Pancreas (tissue), 10 donors: ENCODE measurements around the gene MCF2L2. TPM values are rescaled to one million over a fixed set of nuclear protein-coding genes. Genes with fewer than 3 reads are reported as not detected.
A peak's percentile ranks its signal among the peaks of the same experiment; 100 is the strongest.

Experiments
- ATAC-seq, 4 donors: fragments of 200-7000 bp; cut with Tn5 transposase; one replicate each; pipeline versions ENCODE4 v1.8.0 to v1.9.1; 2020; ENCODE audit warnings: mild to moderate bottlenecking in 4 of 4, moderate library complexity in 4 of 4
- DNase-seq, 6 donors: peaks; one replicate each; pipeline ENCODE4 v3.0.0-alpha.2; 2020
- FAIRE-seq: peaks from 2 replicates; lab custom pipeline; 2012; peaks lifted over from hg19 to GRCh38; lab: Jason Lieb, UNC
- H3K27ac ChIP-seq, 4 donors: fragments of 200-600 bp; sonication (generic); 1 replicate in 3 of 4; 2 replicates in 1 of 4; pipeline versions ENCODE4 v1.5.0 to v1.8.0; 2020
- H3K27me3 ChIP-seq, 4 donors: fragments of 200-600 bp; one replicate each; pipeline ENCODE4 v1.8.0; 2021
- H3K36me3 ChIP-seq, 3 donors: fragments of 200-600 bp; sonication (generic) in 1 of 3; one replicate each; pipeline versions ENCODE4 v1.5.0 to v1.8.0; 2020 to 2021
- H3K4me1 ChIP-seq, 3 donors: fragments of 200-600 bp; one replicate each; pipeline ENCODE4 v1.8.0; 2021
- H3K4me3 ChIP-seq, 4 donors: fragments of 200-600 bp; sonication (generic) in 2 of 4; one replicate each; pipeline versions ENCODE4 v1.5.0 to v1.8.0; 2020 to 2021
- H3K9me3 ChIP-seq, 4 donors: fragments of 200-600 bp; one replicate each; pipeline ENCODE4 v1.8.0; 2021
- WGBS, 2 donors: extraction: QIAGEN DNeasy Blood & Tissue Kit; methylation state at CpG; one replicate each; pipeline ENCODE4 v1.1.7; 2013; 5-methylcytosine and 5-hydroxymethylcytosine counted together
- intact Hi-C, 3 donors: fragments of 100-400 bp; cut with DNase I; formaldehyde crosslinking; loops; one replicate each; pipeline versions ENCODE4 v1.11.1 to v1.14.2; 2022
- polyA plus RNA-seq, 2 donors: library from polyadenylated mRNA; stranded (reverse); fragments of 200-250 nt; gene quantifications; one replicate each; pipeline ENCODE4 v1.2.3, GENCODE V29; 2013
- total RNA-seq, 6 donors: library from RNA; stranded (reverse); fragmentation: NEBNext Ultra II Directional in 4 of 6; extraction: Animal tissue kit (Norgen Biotek cat#: 25700) in 4 of 6; gene quantifications; one replicate each; pipeline versions ENCODE4 v1.2.1 to v1.2.4, GENCODE V29; 2021 to 2023
- TF ChIP-seq, protein P1 (sequence below), 4 donors: fragments of 200-600 bp; sonication (generic) in 3 of 4; IDR thresholded peaks; one replicate each; pipeline versions ENCODE4 v1.5.0 to v1.8.0; 2021; ENCODE audit warnings: antibody characterized with exemption in 4 of 4
- donor health status: healthy with polysubstance abuse.
- donor health status: DM: no; HTN: no; CAD: no; lungs with moderate emphysema.
- donor health status: DM: no; HTN: no; CAD: no.
- donor health status: control.
- donor health status: control.
- donor health status: Bipolar disorder and iron deficiency.
- donor health status: DM: yes; HTN: yes; CAD: no.
- donor health status: DM: no; HTN: no; CAD: no.
- donor health status: DM: no; HTN: no; CAD: no.
- donor health status: DM: yes; HTN: yes; CAD: no.

MCF2L2 gene
- total and polyA plus RNA-seq, 8 donors: 0.54 to 2.0 (median 0.97) TPM

DNA sequence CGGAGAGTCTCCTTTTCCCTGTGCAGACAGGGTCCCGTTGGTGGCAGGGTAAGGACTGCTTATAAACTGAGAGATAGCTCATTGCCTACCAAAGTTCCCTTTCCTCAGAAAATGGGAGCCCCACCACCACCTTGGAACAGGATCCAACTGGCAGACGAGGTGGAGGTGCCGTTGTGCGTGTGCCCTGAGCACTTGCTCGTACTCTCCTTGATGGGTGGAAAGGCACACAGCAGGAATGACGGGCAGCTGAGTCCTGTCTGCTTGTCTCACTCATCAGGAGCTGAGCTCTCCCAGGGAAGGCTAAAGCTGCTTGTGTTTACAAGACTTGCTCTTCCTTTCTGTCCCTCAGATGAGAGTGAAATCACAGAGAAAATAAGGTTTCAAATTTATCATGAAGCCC, 114.7 kb downstream of the MCF2L2 start:
- TF ChIP-seq, protein P1, sequence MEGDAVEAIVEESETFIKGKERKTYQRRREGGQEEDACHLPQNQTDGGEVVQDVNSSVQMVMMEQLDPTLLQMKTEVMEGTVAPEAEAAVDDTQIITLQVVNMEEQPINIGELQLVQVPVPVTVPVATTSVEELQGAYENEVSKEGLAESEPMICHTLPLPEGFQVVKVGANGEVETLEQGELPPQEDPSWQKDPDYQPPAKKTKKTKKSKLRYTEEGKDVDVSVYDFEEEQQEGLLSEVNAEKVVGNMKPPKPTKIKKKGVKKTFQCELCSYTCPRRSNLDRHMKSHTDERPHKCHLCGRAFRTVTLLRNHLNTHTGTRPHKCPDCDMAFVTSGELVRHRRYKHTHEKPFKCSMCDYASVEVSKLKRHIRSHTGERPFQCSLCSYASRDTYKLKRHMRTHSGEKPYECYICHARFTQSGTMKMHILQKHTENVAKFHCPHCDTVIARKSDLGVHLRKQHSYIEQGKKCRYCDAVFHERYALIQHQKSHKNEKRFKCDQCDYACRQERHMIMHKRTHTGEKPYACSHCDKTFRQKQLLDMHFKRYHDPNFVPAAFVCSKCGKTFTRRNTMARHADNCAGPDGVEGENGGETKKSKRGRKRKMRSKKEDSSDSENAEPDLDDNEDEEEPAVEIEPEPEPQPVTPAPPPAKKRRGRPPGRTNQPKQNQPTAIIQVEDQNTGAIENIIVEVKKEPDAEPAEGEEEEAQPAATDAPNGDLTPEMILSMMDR (IDR thresholded peaks at IDR 0.05): no peak
- no peak overlapping the region for H3K27ac ChIP-seq
- ATAC-seq: no peak
- intact Hi-C loops: no loop called here
- H3K4me1 ChIP-seq: no peaks in the 10 kb centered on the region
- H3K9me3 ChIP-seq: no peaks in the 10 kb centered on the region
- no peaks in the 10 kb centered on the region for H3K36me3 ChIP-seq
- FAIRE-seq: no peak
- H3K4me3 ChIP-seq: no peak overlapping the region
- DNase-seq: no peak
- no peaks in the 10 kb centered on the region for H3K27me3 ChIP-seq
- WGBS, 2 donors: 79 to 88% methylated on average over 7 of the region's 7 CpGs

DNA sequence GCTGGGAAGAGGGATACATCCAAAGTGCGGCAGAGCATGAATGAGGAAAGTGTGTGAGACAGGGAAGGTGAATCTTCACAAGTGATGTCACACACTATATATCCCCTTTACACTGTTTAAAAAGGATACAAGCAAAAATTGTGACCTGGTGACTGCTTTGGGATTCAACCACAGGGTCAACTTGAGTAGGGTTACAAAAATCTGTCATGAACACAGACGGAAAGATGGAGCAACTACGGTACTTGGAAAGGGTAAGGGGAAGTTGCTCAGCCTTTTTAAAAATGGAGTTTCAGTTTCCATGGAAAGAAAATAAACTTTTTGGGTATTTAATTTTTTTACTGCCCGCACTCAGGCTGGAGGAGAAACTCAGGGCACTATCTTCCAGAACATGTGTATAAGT, 115.1 kb downstream of the MCF2L2 start:
- Histone ChIP-seq H3K9me3 (no peaks in the 10 kb centered on the region), H3K27me3 (no peaks in the 10 kb centered on the region), H3K27ac (no peak overlapping the region), H3K4me3 (no peak overlapping the region), H3K36me3 (no peaks in the 10 kb centered on the region), H3K4me1 (no peaks in the 10 kb centered on the region)
- no peak for FAIRE-seq
- 93 to 97% methylated on average over 4 of the region's 4 CpGs for WGBS, 2 donors
- TF ChIP-seq, protein P1 (IDR thresholded peaks at IDR 0.05): no peak
- intact Hi-C loops: no loop called here
- DNase-seq: no peak
- no peak for ATAC-seq

DNA sequence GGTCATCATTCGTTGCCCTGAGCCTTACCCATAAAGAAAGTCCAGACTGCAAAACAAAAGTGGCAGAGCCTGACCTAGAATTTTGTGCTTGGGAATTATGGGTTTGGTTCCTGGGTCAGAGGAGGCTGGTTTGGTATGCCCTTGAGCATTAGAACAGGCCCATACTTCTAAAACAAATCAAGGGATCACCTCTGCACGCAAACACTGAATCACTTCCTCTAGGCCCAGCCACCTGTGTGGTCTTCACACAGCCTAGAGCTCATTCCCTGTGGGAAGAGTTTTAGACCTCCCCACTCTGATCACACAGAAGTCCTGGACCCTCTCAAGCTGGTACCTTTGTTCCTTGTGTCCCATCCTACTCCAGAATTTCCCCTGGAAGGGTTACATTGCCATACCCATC, 116.0 kb downstream of the MCF2L2 start:
- FAIRE-seq: no peak
- no peak overlapping the region for H3K27ac ChIP-seq
- no peaks in the 10 kb centered on the region for H3K9me3 ChIP-seq
- H3K36me3 ChIP-seq: no peaks in the 10 kb centered on the region
- ATAC-seq: no peak
- H3K4me3 ChIP-seq: no peak overlapping the region
- intact Hi-C loops: no loop called here
- TF ChIP-seq, protein P1 (IDR thresholded peaks at IDR 0.05): no peak
- 84 to 85% methylated on average over 2 of the region's 2 CpGs for WGBS, 2 donors
- no peak for DNase-seq
- peaks cover 0 to 6% (median 3%) of the 10 kb centered on the region in 3 donors for H3K4me1 ChIP-seq
- H3K27me3 ChIP-seq: no peaks in the 10 kb centered on the region

DNA sequence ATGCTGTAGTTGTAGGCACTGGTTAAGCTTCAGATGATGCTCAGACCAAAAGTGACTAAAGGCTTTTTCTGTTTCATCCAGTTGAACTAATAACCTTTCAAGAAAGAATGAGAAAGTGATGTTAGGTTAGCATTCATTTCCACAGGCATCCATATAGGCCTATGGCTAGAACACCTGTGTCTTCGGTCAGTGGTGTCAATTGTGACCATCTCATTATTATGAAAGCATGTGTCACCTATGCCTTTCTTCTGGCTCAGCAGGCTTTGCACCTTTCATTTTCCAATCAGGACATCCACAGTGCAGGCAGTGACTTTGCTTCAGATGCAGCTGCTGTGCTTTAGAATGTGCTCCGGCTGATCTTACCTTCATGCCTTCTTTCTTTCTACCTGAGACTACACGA, 117.5 kb downstream of the MCF2L2 start:
- 80 to 83% methylated on average over 3 of the region's 3 CpGs for WGBS, 2 donors
- Histone ChIP-seq H3K4me3 (no peak overlapping the region), H3K36me3 (no peaks in the 10 kb centered on the region), H3K4me1 (peaks cover 0 to 15% (median 7%) of the 10 kb centered on the region in 3 donors), H3K27ac (no peak overlapping the region), H3K9me3 (no peaks in the 10 kb centered on the region), H3K27me3 (no peaks in the 10 kb centered on the region)
- no peak for FAIRE-seq
- ATAC-seq: no peak
- TF ChIP-seq, protein P1 (IDR thresholded peaks at IDR 0.05): no peak
- no peak for DNase-seq
- intact Hi-C loops: no loop called here

DNA sequence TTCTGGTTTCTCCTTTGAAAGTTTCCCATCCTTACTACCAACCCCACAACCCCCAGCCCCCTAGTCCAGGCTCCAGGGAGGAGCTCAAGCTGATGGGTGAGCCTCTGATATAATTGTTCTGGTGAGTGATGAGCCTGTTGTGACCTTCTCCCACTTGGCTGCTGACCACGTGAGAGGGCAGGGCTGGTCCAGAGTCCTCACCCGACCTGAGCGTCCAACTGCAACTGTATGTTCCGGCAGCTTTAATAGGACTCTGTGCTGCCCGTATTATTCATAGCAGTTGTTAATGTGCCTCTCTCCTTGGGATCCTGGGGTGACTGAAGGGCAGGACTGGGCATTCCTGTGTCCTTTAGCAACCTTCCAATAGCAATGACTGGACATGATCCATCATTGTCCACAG, 119.1 kb downstream of the MCF2L2 start:
- Histone ChIP-seq H3K9me3 (no peaks in the 10 kb centered on the region), H3K4me3 (no peak overlapping the region), H3K4me1 (peaks cover 0 to 15% (median 7%) of the 10 kb centered on the region in 3 donors), H3K36me3 (no peaks in the 10 kb centered on the region), H3K27me3 (no peaks in the 10 kb centered on the region), H3K27ac (no peak overlapping the region)
- DNase-seq (no peak), FAIRE-seq (no peak), ATAC-seq (peak in 2 of 4 donors; percentile 3 to 28)
- TF ChIP-seq, protein P1 (IDR thresholded peaks at IDR 0.05): no peak
- intact Hi-C loops: no loop called here
- 50 to 61% methylated on average over 5 of the region's 5 CpGs for WGBS, 2 donors
